HepG2 (cell line): ENCODE results near the gene TRIM28. TPM values are rescaled to one million over a fixed set of nuclear protein-coding genes. Genes with fewer than 3 reads are reported as not detected.

Source experiments
- DZIP1 ChIP-seq: sonication (generic); formaldehyde crosslinking; IDR thresholded peaks from 2 replicates; pipeline ENCODE4 v1.5.0; 2020; ENCODE audit warnings: mild to moderate bottlenecking, missing genetic modification reagents
- FOXJ3 ChIP-seq: sonication (generic); formaldehyde crosslinking; IDR thresholded peaks from 2 replicates; pipeline ENCODE4 v1.4.0; 2020; ENCODE audit warnings: missing genetic modification reagents, mild to moderate bottlenecking, borderline replicate concordance
- RBM22 ChIP-seq: fragments of 200-400 bp; formaldehyde crosslinking; optimal IDR thresholded peaks from 2 replicates; pipeline ENCODE3; 2017; ENCODE audit warnings: mild to moderate bottlenecking, low read length, moderate library complexity
- RFXANK ChIP-seq: IDR thresholded peaks from 2 replicates; pipeline ENCODE4 v1.6.1; 2016
- SNAPC5 ChIP-seq: sonication (generic); formaldehyde crosslinking; IDR thresholded peaks from 2 replicates; pipeline ENCODE4 v1.8.1; 2023; ENCODE audit warnings: mild to moderate bottlenecking, missing genetic modification reagents, borderline replicate concordance
- SNRNP70 ChIP-seq: fragments of 200-400 bp; formaldehyde crosslinking; IDR thresholded peaks from 2 replicates; pipeline ENCODE4 v1.6.1; 2017; ENCODE audit warnings: mild to moderate bottlenecking, low read depth, low read length, moderate library complexity
- ZFP36 ChIP-seq: fragments of 150-350 bp; IDR thresholded peaks from 2 replicates; pipeline ENCODE4 v1.6.1; 2018; ENCODE audit warnings: borderline replicate concordance, low read length, low read depth; ENCODE audit not compliant: partially characterized antibody
- ZKSCAN8 ChIP-seq: IDR thresholded peaks from 2 replicates; pipeline ENCODE4 v1.6.1; 2016; ENCODE audit warnings: borderline replicate concordance, missing genetic modification reagents, missing compliant biosample characterization
- ZNF350 ChIP-seq: sonication (generic); formaldehyde crosslinking; IDR thresholded peaks from 2 replicates; pipeline ENCODE4 v1.4.0; 2020; ENCODE audit warnings: mild to moderate bottlenecking, low read depth, missing genetic modification reagents, borderline replicate concordance
- ZNF546 ChIP-seq: sonication (generic); formaldehyde crosslinking; conservative IDR thresholded peaks from 2 replicates; pipeline ENCODE4 v1.8.1; 2023; ENCODE audit warnings: mild to moderate bottlenecking, missing genetic modification reagents
- ZNF772 ChIP-seq: sonication (generic); formaldehyde crosslinking; IDR thresholded peaks from 2 replicates; pipeline ENCODE4 v1.5.0; 2020; ENCODE audit warnings: mild to moderate bottlenecking, missing genetic modification reagents
- ZNF777 ChIP-seq: sonication (generic); formaldehyde crosslinking; IDR thresholded peaks from 2 replicates; pipeline ENCODE4 v1.4.0; 2020; ENCODE audit warnings: missing genetic modification reagents
- polyA plus RNA-seq, 8 experiments: library from polyadenylated mRNA; depleted of rRNA in 3 of 8; stranded (reverse) in 7 of 8; unstranded in 1 of 8; fragments of >200 nt; fragmentation: Illumina TruSeq in 4 of 8; extraction: Trizol in 4 of 8; gene quantifications; 2 replicates each; pipeline versions ENCODE4 v1.2.1 to v1.2.3, GENCODE V29; 2011 to 2016; ENCODE audit warnings: low read depth in 4 of 8, missing spikeins in 1 of 8, mixed read lengths in 1 of 8; ENCODE audit not compliant: insufficient read depth in 1 of 8
- total RNA-seq, 5 experiments: library from RNA; depleted of rRNA; stranded (reverse); fragments of >200 nt; fragmentation: Illumina TruSeq; extraction: Trizol; gene quantifications; 2 replicates each; pipeline ENCODE4 v1.2.3, GENCODE V29; 2016; ENCODE audit warnings: low read depth in 1 of 5
- TF ChIP-seq, protein P1 (sequence below): sonication (generic); formaldehyde crosslinking; IDR thresholded peaks from 2 replicates; pipeline ENCODE4 v1.4.0; 2020; ENCODE audit warnings: mild to moderate bottlenecking, missing genetic modification reagents
- TF ChIP-seq, protein P2 (sequence below): sonication (generic); formaldehyde crosslinking; IDR thresholded peaks from 2 replicates; pipeline ENCODE4 v1.8.1; 2023; ENCODE audit warnings: mild to moderate bottlenecking, inconsistent platforms, moderate library complexity, missing genetic modification reagents, borderline replicate concordance
- TF ChIP-seq, protein P3 (sequence below), 2 experiments: sonication (generic) in 1 of 2; formaldehyde crosslinking in 1 of 2; IDR thresholded peaks; 2 replicates each; pipeline versions ENCODE4 v1.6.1 to v1.9.0; 2014 to 2022; ENCODE audit warnings: antibody characterized with exemption in 1 of 2, borderline replicate concordance in 1 of 2, inconsistent platforms in 1 of 2, low read depth in 1 of 2, missing genetic modification reagents in 1 of 2

TRIM28 gene
- total and polyA plus RNA-seq, 2 of the 13 experiments (the other 11 are each of a cell fraction or from before 2014, with no cell fraction given) = 361 to 439 TPM

GRCh38 chr19:58558623-58559274, 14.9 kb downstream of the TRIM28 start (continued):
- TF ChIP-seq SNRNP70 (no peak), ZKSCAN8 (peak; percentile 38; the same call in 1 of the 2 replicates), RBM22 (no peak), SNAPC5 (CRISPR knock-in tag) (0 out of 2 replicates have a peak, but pooled peaks have one; percentile 0), ZNF772 (CRISPR knock-in tag) (no peak; the same call in none of the 2 replicates), ZNF777 (CRISPR knock-in tag) (0 out of 2 replicates have a peak, but pooled peaks have one; percentile 55), ZNF546 (no peak; the same call in 1 of the 2 replicates), ZFP36 (no peak), DZIP1 (CRISPR knock-in tag) (peak; percentile 91), ZNF350 (CRISPR knock-in tag) (peak; percentile 90), RFXANK (CRISPR knock-in tag) (no peak), FOXJ3 (peak; percentile 19; the same call in 1 of the 2 replicates)
- TF ChIP-seq, protein P1, sequence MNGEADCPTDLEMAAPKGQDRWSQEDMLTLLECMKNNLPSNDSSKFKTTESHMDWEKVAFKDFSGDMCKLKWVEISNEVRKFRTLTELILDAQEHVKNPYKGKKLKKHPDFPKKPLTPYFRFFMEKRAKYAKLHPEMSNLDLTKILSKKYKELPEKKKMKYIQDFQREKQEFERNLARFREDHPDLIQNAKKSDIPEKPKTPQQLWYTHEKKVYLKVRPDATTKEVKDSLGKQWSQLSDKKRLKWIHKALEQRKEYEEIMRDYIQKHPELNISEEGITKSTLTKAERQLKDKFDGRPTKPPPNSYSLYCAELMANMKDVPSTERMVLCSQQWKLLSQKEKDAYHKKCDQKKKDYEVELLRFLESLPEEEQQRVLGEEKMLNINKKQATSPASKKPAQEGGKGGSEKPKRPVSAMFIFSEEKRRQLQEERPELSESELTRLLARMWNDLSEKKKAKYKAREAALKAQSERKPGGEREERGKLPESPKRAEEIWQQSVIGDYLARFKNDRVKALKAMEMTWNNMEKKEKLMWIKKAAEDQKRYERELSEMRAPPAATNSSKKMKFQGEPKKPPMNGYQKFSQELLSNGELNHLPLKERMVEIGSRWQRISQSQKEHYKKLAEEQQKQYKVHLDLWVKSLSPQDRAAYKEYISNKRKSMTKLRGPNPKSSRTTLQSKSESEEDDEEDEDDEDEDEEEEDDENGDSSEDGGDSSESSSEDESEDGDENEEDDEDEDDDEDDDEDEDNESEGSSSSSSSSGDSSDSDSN (CRISPR knock-in tag) = no peak; the same call in 1 of the 2 replicates
- TF ChIP-seq, protein P2, sequence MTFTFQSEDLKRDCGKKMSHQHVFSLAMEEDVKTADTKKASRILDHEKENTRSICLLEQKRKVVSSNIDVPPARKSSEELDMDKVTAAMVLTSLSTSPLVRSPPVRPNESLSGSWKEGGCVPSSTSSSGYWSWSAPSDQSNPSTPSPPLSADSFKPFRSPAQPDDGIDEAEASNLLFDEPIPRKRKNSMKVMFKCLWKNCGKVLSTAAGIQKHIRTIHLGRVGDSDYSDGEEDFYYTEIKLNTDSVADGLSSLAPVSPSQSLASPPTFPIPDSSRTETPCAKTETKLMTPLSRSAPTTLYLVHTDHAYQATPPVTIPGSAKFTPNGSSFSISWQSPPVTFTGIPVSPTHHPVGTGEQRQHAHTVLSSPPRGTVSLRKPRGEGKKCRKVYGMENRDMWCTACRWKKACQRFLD (CRISPR knock-in tag) = peak; percentile 51; the same call in 1 of the 2 replicates
- TF ChIP-seq, protein P3, sequence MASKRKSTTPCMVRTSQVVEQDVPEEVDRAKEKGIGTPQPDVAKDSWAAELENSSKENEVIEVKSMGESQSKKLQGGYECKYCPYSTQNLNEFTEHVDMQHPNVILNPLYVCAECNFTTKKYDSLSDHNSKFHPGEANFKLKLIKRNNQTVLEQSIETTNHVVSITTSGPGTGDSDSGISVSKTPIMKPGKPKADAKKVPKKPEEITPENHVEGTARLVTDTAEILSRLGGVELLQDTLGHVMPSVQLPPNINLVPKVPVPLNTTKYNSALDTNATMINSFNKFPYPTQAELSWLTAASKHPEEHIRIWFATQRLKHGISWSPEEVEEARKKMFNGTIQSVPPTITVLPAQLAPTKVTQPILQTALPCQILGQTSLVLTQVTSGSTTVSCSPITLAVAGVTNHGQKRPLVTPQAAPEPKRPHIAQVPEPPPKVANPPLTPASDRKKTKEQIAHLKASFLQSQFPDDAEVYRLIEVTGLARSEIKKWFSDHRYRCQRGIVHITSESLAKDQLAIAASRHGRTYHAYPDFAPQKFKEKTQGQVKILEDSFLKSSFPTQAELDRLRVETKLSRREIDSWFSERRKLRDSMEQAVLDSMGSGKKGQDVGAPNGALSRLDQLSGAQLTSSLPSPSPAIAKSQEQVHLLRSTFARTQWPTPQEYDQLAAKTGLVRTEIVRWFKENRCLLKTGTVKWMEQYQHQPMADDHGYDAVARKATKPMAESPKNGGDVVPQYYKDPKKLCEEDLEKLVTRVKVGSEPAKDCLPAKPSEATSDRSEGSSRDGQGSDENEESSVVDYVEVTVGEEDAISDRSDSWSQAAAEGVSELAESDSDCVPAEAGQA (IDR thresholded peaks at IDR 0.05; ENCODE audit: low read depth) = peak; percentile 96
- TF ChIP-seq, protein P3 (CRISPR knock-in tag; IDR thresholded peaks at IDR 0.05; ENCODE audit: borderline replicate concordance) = peak; percentile 74; the same call in 1 of the 2 replicates
